Natural killer cell (primary cell): Measurements from ENCODE around the gene AP1G1. TPM values are rescaled to one million over a fixed set of nuclear protein-coding genes. Genes with fewer than 3 reads are reported as not detected.
A peak's percentile ranks its signal among the peaks of the same experiment; 100 is the strongest.

ENCODE experiments used
- ATAC-seq, 3 donors: fragments of 150-1000 bp in 2 of 3; fragments of 200-7000 bp in 1 of 3; cut with Tn5 transposase; 1 replicate in 1 of 3; 2 replicates in 2 of 3; pipeline ENCODE4 v1.10.0; 2021; ENCODE audit warnings: mild to moderate bottlenecking in 2 of 3, moderate library complexity in 2 of 3
- DNase-seq, 2 donors: peaks; one replicate each; pipeline versions ENCODE4 v3.0.0 to v3.0.0-alpha.2; 2013 to 2021; ENCODE audit warnings: mixed read lengths in 1 of 2
- H3K27ac ChIP-seq: one replicate; pipeline ENCODE4 v1.5.1; 2013; ENCODE audit warnings: mild to moderate bottlenecking, low read length
- H3K27me3 ChIP-seq: one replicate; pipeline ENCODE4 v1.6.1; 2013; ENCODE audit warnings: low read length; ENCODE audit not compliant: control insufficient read depth, insufficient read depth
- H3K36me3 ChIP-seq: one replicate; pipeline ENCODE4 v1.6.1; 2013; ENCODE audit warnings: low read length; ENCODE audit not compliant: control insufficient read depth, insufficient read depth
- H3K4me1 ChIP-seq: one replicate; pipeline ENCODE4 v1.6.1; 2013; ENCODE audit warnings: low read length; ENCODE audit not compliant: control insufficient read depth, insufficient read depth
- H3K4me3 ChIP-seq: one replicate; pipeline ENCODE4 v1.5.1; 2013; ENCODE audit warnings: low read length
- H3K9me3 ChIP-seq: one replicate; pipeline ENCODE4 v1.6.1; 2013; ENCODE audit warnings: low read length; ENCODE audit not compliant: control insufficient read depth, insufficient read depth
- H3K27ac Mint-ChIP-seq, 2 donors: one replicate each; pipeline ENCODE4 v1.8.0; 2022; ENCODE audit warnings: mild to moderate bottlenecking in 2 of 2, mixed read lengths in 2 of 2, moderate library complexity in 1 of 2
- H3K27me3 Mint-ChIP-seq, 2 donors: one replicate each; pipeline ENCODE4 v1.8.0; 2022; ENCODE audit warnings: low read depth in 2 of 2, mixed read lengths in 2 of 2
- H3K36me3 Mint-ChIP-seq: one replicate; pipeline ENCODE4 v1.8.0; 2022; ENCODE audit warnings: mixed read lengths
- H3K4me1 Mint-ChIP-seq, 2 donors: one replicate each; pipeline ENCODE4 v1.8.0; 2022; ENCODE audit warnings: mixed read lengths in 2 of 2
- H3K4me3 Mint-ChIP-seq: one replicate; pipeline ENCODE4 v1.8.0; 2022; ENCODE audit warnings: mild to moderate bottlenecking, moderate library complexity, mixed read lengths
- H3K9me3 Mint-ChIP-seq, 2 donors: one replicate each; pipeline ENCODE4 v1.8.0; 2022; ENCODE audit warnings: mixed read lengths in 2 of 2
- WGBS: methylation state at CpG from one replicate; pipeline ENCODE4 v1.1.7; 2013; ENCODE audit warnings: missing lambda C conversion rate; ENCODE audit not compliant: insufficient coverage; 5-methylcytosine and 5-hydroxymethylcytosine counted together
- intact Hi-C: fragments of 100-400 bp; cut with micrococcal nuclease; formaldehyde crosslinking; loops from one replicate; pipeline ENCODE4 v1.14.2; 2022
- total RNA-seq, 4 donors: library from RNA; stranded (reverse); fragments of 120-200 nt in 1 of 4; gene quantifications; one replicate each; pipeline versions ENCODE4 v1.2.3 to v1.2.4, GENCODE V29; 2013 to 2022
- TF ChIP-seq, protein P1 (sequence below): fragments of 200-600 bp; IDR thresholded peaks from one replicate; pipeline ENCODE4 v1.8.0; 2022; ENCODE audit warnings: antibody characterized with exemption

Gene AP1G1
- total RNA-seq, 3 donors from 2014 or later (not counting 1 experiment from before 2014, with no cell fraction given): 176 to 212 (median 188) TPM

DNA sequence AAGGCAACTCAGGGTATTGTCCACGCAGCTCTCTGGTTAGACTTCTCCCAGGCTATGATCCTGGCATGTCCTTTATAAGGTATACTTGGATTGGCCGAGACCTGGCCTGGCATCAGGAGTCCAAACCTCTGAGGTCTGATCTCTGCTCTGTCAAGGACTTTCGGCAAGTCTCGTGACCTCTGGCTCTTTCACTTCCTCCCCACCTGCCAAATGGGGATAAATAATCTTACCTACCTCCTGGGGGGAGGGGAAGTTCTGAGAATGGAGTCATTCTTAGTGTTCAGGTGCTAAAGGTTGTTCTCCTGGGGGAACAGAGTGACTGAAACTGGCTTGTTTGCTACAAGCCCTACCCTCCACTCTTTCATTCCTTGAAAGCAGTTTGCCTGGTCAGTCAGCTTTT is 44.8 kb upstream of the AP1G1 start:
- peaks cover 25% of the 10 kb centered on the region for H3K4me1 ChIP-seq

DNA sequence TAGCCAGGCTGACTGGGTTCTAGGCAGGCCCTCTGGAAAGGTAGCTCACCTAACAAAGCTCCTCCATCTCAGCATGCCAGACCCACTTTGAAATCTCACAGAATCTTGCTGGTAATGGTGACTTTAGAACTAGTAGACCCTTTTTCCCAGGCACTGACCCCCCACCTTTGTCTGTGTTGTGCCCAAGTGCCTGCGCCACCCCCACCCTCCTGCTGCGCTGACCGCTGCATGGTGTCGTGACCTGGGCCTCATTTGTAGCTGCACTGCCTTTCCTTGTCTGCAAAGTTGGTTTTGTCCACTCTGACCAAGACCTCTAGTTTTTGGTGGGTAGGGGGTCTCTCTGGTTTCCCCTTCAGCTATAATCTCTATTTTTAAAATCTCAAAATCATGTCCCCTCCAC is 43.9 kb upstream of the AP1G1 start:
- H3K36me3 ChIP-seq: peaks cover 45% of the 10 kb centered on the region
- Mint-ChIP-seq H3K4me1 (peaks cover 46 to 66% of the 10 kb centered on the region in 2 donors), H3K4me3 (no peak overlapping the region), H3K27me3 (no peaks in the 10 kb centered on the region), H3K9me3 (no peaks in the 10 kb centered on the region), H3K36me3 (peaks cover 7% of the 10 kb centered on the region), H3K27ac (no peak overlapping the region)
- intact Hi-C loops: no loop called here
- H3K9me3 ChIP-seq: no peaks in the 10 kb centered on the region
- H3K27me3 ChIP-seq: no peaks in the 10 kb centered on the region
- H3K4me1 ChIP-seq: peaks cover 25% of the 10 kb centered on the region
- DNase-seq (no peak), ATAC-seq (no peak)
- TF ChIP-seq, protein P1, sequence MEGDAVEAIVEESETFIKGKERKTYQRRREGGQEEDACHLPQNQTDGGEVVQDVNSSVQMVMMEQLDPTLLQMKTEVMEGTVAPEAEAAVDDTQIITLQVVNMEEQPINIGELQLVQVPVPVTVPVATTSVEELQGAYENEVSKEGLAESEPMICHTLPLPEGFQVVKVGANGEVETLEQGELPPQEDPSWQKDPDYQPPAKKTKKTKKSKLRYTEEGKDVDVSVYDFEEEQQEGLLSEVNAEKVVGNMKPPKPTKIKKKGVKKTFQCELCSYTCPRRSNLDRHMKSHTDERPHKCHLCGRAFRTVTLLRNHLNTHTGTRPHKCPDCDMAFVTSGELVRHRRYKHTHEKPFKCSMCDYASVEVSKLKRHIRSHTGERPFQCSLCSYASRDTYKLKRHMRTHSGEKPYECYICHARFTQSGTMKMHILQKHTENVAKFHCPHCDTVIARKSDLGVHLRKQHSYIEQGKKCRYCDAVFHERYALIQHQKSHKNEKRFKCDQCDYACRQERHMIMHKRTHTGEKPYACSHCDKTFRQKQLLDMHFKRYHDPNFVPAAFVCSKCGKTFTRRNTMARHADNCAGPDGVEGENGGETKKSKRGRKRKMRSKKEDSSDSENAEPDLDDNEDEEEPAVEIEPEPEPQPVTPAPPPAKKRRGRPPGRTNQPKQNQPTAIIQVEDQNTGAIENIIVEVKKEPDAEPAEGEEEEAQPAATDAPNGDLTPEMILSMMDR: no peak
- H3K27ac ChIP-seq: no peak overlapping the region
- 98% methylated on average over 4 of the region's 4 CpGs for WGBS
- no peak overlapping the region for H3K4me3 ChIP-seq

More for the DNA sequence above, 44.8 kb upstream of the AP1G1 start:
- DNase-seq: no peak
- H3K4me3 Mint-ChIP-seq: no peak overlapping the region
- ATAC-seq: no peak
- H3K27me3 Mint-ChIP-seq: no peaks in the 10 kb centered on the region
- no peak overlapping the region for H3K4me3 ChIP-seq
- H3K36me3 ChIP-seq: peaks cover 41% of the 10 kb centered on the region
- no peak overlapping the region for H3K27ac ChIP-seq
- no peaks in the 10 kb centered on the region for H3K9me3 Mint-ChIP-seq
- H3K27ac Mint-ChIP-seq: peak overlapping the region in 1 of 2 donors; percentile 36
- no peaks in the 10 kb centered on the region for H3K9me3 ChIP-seq
- WGBS: 91% methylated on average over 2 of the region's 4 CpGs
- no peaks in the 10 kb centered on the region for H3K27me3 ChIP-seq
- intact Hi-C loops: no loop called here
- H3K4me1 Mint-ChIP-seq: peaks cover 39 to 65% of the 10 kb centered on the region in 2 donors
- peaks cover 4% of the 10 kb centered on the region for H3K36me3 Mint-ChIP-seq
- TF ChIP-seq, protein P1: no peak

DNA sequence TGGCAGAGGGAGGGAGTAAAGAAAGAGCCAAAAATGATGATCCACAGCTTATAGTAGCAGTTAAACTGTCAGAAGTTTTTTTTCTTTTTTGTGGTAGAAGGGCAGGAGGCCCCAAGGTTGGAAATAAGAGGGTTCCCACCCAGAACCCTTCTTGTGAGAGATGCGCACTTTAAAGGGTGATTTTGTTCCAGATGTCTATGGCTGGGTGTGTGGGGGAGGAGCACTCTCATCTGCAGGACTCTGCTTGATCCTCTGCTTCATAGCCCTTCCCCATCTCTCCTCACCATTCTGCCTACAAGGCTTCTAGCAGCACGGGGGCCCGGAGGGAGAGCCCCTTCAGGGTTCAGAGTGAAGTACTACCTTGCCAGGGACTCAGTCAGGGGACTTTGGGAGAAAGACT is 43.5 kb upstream of the AP1G1 start:
- Histone ChIP-seq H3K27me3 (no peaks in the 10 kb centered on the region), H3K4me3 (no peak overlapping the region), H3K36me3 (peaks cover 45% of the 10 kb centered on the region), H3K27ac (no peak overlapping the region), H3K9me3 (no peaks in the 10 kb centered on the region), H3K4me1 (peaks cover 25% of the 10 kb centered on the region)
- Mint-ChIP-seq H3K4me1 (peaks cover 46 to 66% of the 10 kb centered on the region in 2 donors), H3K27me3 (no peaks in the 10 kb centered on the region), H3K9me3 (no peaks in the 10 kb centered on the region), H3K4me3 (no peak overlapping the region), H3K27ac (no peak overlapping the region), H3K36me3 (peaks cover 7% of the 10 kb centered on the region)
- intact Hi-C loops: no loop called here
- WGBS: 77% methylated on average over 2 of the region's 3 CpGs
- no peak for ATAC-seq
- DNase-seq: no peak
- TF ChIP-seq, protein P1: no peak

DNA sequence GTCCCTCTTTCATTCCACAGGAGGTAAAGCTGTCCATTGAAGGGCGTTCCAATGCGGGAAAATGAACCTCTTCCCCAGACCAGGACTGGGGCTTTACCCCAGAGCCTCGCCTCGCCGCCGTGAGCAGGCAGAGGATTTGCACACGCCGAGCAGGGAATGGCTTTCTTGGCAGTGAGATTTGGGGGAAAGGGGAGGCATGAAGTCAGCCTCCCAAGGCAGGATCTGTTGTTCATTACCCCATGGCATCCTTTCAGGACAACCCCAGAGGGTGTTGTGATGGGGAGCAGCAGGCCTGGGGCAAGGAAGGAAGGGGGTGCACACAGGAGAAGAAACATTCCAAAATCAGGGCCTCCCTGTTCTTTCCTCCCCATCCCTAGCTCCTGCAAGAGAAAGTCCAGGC is 43.1 kb upstream of the AP1G1 start:
- intact Hi-C loops: no loop called here
- Mint-ChIP-seq H3K4me1 (peaks cover 46 to 66% of the 10 kb centered on the region in 2 donors), H3K27ac (no peak overlapping the region), H3K4me3 (no peak overlapping the region), H3K9me3 (no peaks in the 10 kb centered on the region), H3K36me3 (peaks cover 7% of the 10 kb centered on the region), H3K27me3 (no peaks in the 10 kb centered on the region)
- TF ChIP-seq, protein P1: no peak
- Histone ChIP-seq H3K36me3 (peaks cover 45% of the 10 kb centered on the region), H3K4me3 (no peak overlapping the region), H3K9me3 (no peaks in the 10 kb centered on the region), H3K27me3 (no peaks in the 10 kb centered on the region), H3K4me1 (peaks cover 25% of the 10 kb centered on the region), H3K27ac (no peak overlapping the region)
- no peak for DNase-seq
- no peak for ATAC-seq
- WGBS: 94% methylated on average over 8 of the region's 8 CpGs
